NB4 (cell line): ENCODE measurements around the gene ORMDL3.
A peak's percentile ranks its signal among the peaks of the same experiment; 100 is the strongest.

Experiments used
- DNase-seq: peaks from one replicate; pipeline ENCODE4 v3.0.0; 2010; ENCODE audit warnings: low read depth
- H3K4me3 ChIP-seq: one replicate; pipeline ENCODE4 v1.5.1; 2011; ENCODE audit warnings: mild to moderate bottlenecking, low read depth, low read length, moderate library complexity
- MYC ChIP-seq: IDR thresholded peaks from 2 replicates; pipeline ENCODE4 v1.6.1; 2011; ENCODE audit warnings: low read depth, low read length
- POLR2A ChIP-seq: IDR thresholded peaks from 2 replicates; pipeline ENCODE4 v1.6.1; 2011; ENCODE audit warnings: mild to moderate bottlenecking; ENCODE audit not compliant: insufficient read length; ENCODE audit errors: extremely low read depth
- TF ChIP-seq, protein P1 (sequence below): IDR thresholded peaks from one replicate; pipeline ENCODE4 v1.5.1; 2012; ENCODE audit warnings: low read depth, low read length
- TF ChIP-seq, protein P2 (sequence below): IDR thresholded peaks from 2 replicates; pipeline ENCODE4 v1.6.1; 2011; ENCODE audit warnings: low read depth, low read length

The ORMDL3 gene

DNA sequence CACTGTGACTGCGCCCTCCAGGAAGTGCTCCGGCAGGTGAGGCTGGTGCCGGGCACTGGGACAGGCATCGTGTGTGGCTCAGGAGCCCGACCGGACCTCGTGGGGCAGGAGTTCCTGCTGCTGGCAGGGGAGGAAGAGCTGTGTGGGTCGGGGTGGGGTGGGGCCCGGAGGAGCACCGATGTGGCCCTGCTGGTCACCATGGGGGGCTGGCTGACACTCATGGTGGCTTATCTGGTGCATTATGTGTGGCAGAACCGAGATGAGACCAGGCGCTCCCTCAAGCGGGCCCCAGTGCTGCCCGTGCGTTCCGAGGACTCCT is 17.0 kb upstream of the ORMDL3 start:
- no peak for TF ChIP-seq POLR2A
- TF ChIP-seq, protein P1, sequence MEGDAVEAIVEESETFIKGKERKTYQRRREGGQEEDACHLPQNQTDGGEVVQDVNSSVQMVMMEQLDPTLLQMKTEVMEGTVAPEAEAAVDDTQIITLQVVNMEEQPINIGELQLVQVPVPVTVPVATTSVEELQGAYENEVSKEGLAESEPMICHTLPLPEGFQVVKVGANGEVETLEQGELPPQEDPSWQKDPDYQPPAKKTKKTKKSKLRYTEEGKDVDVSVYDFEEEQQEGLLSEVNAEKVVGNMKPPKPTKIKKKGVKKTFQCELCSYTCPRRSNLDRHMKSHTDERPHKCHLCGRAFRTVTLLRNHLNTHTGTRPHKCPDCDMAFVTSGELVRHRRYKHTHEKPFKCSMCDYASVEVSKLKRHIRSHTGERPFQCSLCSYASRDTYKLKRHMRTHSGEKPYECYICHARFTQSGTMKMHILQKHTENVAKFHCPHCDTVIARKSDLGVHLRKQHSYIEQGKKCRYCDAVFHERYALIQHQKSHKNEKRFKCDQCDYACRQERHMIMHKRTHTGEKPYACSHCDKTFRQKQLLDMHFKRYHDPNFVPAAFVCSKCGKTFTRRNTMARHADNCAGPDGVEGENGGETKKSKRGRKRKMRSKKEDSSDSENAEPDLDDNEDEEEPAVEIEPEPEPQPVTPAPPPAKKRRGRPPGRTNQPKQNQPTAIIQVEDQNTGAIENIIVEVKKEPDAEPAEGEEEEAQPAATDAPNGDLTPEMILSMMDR: no peak
- TF ChIP-seq, protein P2, sequence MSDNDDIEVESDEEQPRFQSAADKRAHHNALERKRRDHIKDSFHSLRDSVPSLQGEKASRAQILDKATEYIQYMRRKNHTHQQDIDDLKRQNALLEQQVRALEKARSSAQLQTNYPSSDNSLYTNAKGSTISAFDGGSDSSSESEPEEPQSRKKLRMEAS: no peak
- TF ChIP-seq MYC: no peak
- DNase-seq: no peak
- no peak overlapping the region for H3K4me3 ChIP-seq

DNA sequence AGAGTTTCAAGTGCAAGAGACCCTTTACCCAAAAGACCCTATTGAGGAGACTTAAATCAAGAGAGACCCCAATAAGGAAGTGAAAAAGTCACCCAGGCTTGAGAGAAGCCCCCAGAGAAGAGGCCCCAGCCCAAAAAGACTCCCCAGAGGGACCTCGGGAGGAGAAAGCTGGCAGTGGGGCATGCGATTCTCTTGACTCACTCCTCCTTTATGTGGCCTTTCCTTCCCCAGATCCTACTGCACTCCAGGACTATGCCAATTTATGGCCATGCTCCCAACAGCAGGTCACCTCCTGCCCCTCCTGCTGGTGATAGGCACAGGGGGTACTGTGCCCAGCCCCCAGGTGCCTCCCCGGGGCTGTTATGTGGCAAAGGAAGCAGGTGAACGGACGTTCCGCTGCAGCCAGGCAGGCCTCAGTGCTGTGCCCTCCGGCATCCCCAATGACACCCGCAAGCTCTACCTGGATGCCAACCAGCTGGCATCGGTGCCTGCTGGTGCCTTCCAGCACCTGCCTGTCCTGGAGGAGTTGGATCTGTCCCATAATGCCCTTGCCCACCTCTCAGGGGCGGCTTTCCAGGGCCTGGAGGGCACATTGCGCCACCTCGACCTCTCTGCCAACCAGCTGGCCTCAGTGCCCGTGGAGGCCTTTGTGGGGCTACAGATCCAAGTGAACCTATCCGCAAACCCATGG is 16.4 kb upstream of the ORMDL3 start:
- TF ChIP-seq, protein P2: no peak
- TF ChIP-seq, protein P1: no peak
- no peak for TF ChIP-seq POLR2A
- TF ChIP-seq MYC: no peak
- DNase-seq: no peak
- no peak overlapping the region for H3K4me3 ChIP-seq

DNA sequence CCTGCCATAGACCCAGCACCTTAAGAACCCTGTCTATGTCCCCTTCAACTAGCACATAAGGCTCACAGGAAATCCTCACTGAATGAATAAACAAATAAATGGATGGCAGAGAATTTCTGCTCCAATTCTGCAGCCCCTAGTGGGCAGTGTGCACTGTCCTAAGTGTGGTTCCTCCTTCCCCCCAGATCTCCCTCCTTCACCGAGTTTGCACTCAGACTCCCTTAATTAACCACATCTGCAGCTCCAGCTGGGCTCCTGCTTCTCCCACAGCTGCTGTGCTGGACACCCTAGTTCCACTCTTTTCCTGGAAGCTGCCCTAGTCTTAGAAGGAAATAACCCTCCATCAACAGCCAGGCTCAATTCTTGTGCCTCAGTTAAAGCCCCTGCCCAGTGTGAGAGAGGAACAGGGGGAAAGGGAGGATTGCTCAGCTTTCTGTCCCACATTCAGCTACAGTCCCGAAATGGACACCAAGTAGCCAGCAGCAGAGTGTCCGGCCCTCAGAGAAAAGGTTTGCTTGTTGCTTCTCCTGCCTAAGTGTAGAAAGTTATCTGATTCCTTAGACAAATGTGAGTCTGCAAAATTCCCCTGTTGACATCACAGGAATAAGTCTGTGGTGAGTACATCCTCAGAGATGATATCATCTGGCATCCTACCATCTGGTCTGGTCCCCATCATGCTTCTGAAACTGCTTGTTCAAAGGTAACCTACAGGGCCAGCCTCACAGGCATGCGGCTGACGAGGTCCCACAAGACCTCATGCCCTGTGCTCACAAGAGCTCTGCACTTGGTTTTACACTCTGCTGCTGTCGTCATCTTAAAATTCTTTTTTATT is 12.4 kb upstream of the ORMDL3 start:
- TF ChIP-seq, protein P1: peak; percentile 90
- no peak for TF ChIP-seq POLR2A
- DNase-seq: peak; percentile 79
- H3K4me3 ChIP-seq: no peak overlapping the region

DNA sequence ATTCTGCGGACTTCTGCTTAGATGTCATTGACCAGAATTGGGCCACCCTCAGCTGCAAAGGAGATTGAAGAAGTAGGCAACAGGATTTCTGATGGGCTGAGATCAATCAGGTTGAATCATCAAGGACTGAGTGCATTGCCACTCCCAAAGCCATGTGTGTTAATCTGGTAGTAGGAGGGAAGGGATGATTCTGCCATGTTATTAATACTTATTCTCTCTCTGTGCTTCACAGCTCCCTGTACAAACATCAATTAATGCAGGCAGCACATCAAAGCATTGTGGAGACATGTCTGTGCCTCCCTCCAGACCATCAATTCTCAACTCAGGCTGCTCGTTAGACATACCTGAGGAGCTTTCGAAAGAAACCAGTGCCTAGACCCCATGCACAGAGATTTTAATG is 11.7 kb upstream of the ORMDL3 start:
- no peak overlapping the region for H3K4me3 ChIP-seq
- DNase-seq: no peak
- TF ChIP-seq, protein P2: no peak
- no peak for TF ChIP-seq POLR2A
- TF ChIP-seq, protein P1: no peak
- no peak for TF ChIP-seq MYC

DNA sequence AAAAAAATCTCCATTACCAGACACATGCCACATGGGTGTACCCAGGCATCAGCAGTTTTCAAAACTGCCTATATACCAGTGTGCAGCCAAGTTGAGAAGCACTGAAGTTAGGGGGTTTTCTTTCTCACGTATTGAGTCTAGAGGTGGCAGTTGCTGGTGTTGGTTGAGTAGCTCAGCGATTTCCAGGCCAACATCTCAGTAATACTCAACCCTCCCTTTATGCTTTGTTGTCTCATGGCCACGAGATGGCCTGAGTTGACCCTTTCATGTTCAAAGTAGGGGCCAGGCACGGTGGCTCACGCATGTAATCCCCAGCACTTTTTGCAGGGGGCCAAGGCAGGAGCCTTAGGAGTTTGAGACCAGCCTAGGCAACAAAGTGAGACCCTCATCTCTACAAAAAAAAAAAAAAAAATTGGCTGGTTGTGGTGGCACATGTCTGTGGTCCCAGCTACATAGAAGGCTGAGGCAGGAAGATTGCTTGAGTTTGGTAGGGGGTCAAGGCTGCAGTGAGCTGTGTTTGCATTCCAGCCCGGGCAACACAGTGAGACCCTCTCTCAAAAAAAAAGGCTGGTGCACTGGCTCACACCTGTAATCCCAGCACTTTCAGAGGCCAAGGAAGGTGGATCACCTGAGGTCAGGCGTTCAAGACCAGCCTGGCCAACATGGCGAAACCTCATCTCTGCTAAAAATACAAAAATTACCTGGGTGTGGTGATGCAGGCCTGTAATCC is 10.9 kb upstream of the ORMDL3 start:
- TF ChIP-seq MYC (no peak), POLR2A (no peak)
- TF ChIP-seq, protein P1: no peak
- TF ChIP-seq, protein P2: no peak
- no peak overlapping the region for H3K4me3 ChIP-seq
- no peak for DNase-seq
